NCI-H1436 treated with DMSO at 0.1 percent for 48 hours (cell line): ENCODE results near the gene GAS6.
"Not testable (repeated sequence)": the region's sequence is repeated elsewhere in the genome, so short reads cannot be mapped to it uniquely, and the experiment has no call there.

ENCODE experiments used
- DNase-seq: peaks from one replicate; lab custom pipeline; 2025; lab: John Stamatoyannopoulos, UW

GAS6 gene

GRCh38 chr13:113837560-113838355 is 26.1 kb downstream of the GAS6 start:
- DNase-seq = no peak

DNA sequence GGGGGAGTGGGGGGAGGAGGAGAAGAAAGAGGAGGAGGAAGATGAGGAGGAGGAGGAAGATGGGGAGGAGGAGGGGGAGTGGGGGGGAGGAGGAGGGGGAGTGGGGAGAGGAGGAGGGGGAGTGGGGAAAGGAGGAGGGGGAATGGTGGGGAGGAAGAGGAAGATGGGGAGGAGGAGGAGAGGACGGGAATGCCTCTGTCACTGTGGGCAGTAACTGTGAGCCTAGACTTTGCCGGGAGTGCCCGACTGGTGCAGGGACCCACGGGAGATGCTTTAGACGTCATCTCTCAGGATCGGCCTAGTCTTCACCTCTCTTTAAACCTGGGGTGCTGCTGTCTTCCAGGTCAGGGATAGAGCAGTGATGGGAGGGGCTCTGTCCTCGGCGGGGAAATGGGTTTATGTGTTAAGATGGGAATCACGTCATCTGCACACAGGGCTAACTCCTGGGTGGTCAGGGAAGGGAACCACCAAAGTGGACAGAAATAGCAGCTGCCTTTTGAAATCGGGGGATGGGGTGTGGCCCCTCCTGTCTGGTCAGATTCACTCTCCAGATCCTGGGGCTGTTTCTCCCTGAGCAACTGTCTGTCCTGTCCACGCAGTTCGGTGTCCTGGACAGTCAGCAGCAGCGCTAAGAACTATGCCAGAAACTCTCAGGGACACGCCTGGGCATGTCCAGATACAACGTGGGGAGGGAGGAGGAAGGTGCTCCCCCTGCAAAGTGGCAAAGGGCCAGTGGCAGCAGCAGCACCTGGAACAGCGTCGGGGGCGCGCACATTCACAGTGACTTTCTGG is 26.9 kb downstream of the GAS6 start:
- DNase-seq = no peak

DNA sequence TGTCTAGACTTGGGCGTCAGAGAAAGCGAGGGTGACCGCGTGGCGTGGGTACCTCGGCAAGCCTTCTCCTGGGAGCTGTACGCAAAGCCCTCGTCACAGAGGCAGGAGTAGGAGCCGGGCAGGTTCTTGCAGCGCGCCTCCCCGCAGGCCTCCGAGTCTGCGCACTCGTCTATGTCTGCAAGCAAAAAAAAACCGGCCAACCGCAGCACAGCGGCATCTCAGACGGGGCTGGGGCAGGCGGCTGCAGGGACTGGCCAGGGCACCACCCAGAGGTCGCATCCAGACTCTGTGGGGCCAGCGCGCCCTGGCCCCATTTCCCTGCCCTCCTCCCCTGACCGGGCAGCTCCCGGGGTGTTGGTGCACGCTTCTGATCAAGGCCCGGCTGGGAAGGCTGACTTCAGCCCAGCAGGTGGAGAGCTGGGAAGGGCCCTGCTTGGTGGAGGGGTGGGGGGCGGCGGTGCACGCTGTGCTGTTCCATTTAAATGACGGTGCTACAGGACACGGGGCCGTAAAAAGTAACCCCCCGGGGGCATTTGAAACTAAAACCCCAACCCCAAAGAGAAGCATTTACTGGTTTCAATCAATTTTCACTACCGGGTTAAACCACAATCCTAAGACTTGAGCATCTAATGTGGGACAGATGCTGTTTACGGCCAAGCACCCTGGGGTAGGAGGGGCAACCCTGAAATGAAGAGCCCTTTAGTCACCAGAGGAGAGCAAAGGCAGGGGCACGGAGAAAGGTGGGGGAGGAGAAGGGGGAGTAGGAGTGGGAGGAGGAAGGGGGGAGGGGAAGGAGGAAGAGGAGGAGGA is 28.2 kb downstream of the GAS6 start:
- no peak for DNase-seq

- DNase-seq = no peak
These were observed 29.2 kb downstream of the GAS6 start for GRCh38 chr13:113834496-113835200.

GRCh38 chr13:113834006-113834405 is 29.9 kb downstream of the GAS6 start:
- DNase-seq = not testable (repeated sequence)

GRCh38 chr13:113833111-113833830 is 30.6 kb downstream of the GAS6 start:
- DNase-seq = no peak

DNA sequence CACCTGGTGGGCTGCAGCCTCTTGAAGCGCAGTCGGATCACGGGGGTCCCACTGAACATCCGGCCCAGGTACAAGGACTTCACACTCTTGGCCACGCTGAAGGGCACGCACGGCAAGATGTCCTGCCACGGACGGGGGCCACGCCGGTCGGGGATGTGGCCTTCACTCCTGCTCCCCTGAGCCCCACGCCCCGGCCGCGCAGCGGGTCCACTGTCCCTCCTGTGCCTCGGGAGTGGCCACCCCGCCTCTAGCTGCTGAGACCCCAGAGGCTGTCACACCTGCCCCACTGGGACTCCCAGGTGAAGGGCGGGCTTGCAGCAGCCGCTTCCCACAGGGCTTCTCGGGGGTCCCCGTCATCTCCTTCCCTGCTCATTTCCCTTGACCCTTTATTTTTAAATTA is 31.2 kb downstream of the GAS6 start:
- DNase-seq = no peak

DNA sequence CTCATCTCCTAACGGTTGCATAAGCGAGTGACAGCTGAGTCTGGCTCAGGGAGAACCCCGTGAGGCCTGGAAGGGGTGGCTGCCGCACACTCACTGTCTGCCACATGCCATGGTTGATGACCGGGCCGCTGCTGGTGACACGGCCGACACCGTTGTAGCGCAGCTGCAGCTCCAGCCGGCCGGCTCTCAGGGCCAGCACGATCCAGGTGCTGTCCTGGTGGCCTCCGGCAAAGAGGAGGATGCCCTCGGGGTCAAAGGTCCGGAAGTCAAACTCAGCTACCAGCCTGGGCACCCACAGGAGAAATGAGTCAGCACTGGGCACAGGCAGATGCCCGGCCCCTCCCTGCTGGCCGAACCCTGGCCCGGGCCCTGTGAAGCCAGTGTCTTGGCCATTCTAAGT is 31.7 kb downstream of the GAS6 start:
- no peak for DNase-seq

DNA sequence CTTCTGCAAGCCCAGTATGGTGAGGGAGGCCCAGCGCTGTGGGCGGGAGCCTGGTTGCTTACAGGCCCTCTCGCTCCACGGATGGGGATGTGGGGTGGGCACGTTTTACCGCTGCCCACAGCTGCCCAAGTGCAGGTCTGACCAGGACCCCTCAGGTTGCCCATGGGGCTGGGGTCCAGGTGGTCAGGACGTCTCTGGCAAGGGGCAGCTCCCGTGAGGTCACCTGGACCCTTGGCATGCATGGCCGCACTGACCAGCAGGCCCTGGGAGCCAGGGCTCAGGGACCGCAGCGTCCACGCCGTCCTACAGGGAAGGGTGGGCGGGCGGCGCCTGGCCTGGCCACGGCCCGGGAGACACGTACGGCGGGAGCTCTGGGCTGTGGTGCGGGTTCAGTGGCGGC is 32.8 kb downstream of the GAS6 start:
- DNase-seq = no peak

DNA sequence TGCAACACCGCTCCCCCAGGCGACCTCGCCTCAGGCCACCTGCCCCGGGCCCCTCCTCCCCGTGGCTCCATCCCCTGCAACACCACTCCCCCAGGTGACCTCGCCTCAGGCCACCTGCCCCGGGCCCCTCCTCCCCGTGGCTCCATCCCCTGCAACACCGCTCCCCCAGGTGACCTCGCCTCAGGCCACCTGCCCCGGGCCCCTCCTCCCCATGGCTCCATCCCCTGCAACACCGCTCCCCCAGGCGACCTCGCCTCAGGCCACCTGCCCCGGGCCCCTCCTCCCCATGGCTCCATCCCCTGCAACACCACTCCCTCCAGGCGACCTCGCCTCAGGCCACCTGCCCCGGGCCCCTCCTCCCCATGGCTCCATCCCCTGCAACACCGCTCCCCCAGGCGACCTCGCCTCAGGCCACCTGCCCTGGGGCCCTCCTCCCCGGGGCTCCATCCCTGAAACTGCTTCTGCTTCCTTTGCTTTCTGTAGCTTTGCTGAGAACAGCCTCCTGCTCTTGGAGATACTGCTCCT is 33.4 kb downstream of the GAS6 start:
- not testable (repeated sequence) for DNase-seq

- DNase-seq = no peak
These were observed 35.5 kb downstream of the GAS6 start for GRCh38 chr13:113828282-113828825.

- DNase-seq = no peak
These were observed 36.9 kb downstream of the GAS6 start for GRCh38 chr13:113827021-113827420.

GRCh38 chr13:113826446-113826845 is 37.4 kb downstream of the GAS6 start:
- not testable (repeated sequence) for DNase-seq

DNA sequence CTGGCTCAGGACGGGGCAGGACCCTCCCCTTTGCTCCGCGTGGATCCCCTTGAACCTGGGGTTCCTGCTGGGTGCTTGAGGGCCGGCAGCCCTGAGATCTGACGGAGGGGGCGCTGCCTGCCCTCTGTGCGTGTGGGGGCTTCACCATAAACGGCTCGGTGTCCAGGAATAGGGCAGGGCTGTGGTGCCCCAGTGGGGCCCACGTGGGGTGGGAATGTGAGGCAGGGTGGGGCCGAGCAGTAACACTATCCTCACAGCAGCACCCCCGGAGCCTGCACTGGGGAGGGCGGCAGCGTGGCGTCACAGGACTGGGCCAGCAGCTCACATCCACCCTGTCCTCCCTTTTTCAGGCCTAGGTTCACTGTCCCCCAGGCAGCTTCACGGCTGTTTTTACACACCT is 38.0 kb downstream of the GAS6 start:
- no peak for DNase-seq

- no peak for DNase-seq
These were observed 40.1 kb downstream of the GAS6 start for GRCh38 chr13:113823771-113824170.

DNA sequence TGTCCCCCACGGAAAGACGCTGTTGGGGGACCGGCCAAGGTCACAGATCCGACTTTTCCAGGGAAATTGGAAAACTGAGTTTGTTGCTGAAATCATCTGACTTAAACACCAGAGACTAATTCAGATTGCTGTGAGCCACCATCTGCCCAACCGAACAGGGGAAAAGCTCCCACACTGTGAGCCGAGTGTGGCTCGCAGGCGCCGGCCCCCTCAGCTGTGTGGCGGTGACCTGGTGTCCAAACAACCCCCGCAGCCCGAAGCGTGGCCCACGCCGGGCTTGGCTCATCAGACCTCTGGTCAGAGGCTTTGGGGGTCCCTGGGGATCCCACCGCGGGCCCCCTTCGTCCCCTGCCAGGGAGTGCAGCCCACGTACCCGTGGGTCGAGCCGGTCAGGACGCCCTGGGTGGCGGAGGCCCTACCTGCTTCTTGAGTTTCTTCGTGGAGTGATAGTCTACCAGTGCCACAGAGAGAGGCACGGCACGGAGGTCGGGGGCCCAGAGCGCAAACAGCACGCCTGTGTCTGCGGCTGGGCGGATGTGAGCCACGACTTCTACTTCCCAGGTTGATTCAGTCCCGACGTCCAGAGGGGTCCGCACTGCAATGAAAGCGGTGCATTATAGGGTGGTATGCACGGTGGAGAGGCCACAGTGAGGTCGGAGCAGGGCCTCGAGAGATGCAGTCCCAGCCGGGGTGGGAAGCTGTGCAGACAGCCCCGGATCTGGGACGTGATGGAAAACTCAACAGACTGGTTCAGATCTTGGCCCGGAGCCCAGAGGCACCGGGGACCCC is 40.7 kb downstream of the GAS6 start:
- DNase-seq = no peak

DNA sequence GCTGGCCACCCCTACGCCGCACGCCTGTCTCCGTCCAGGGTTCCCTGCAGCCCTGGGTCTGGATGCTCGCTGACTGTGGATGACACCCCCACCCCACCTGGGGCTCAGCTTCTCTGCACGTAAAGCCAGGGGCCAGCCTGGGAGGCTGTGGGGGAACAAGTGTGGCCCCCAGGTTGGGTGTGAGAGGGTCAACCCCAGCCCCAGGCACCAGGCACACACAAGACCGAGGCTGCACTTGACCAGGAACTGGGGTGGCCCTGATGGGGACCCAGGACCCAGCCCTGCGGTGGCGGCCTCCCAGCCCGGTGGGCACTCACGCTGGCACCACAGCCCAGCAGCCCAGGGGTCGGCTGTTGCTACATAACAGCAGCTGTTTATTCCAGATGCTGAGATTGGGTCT is 41.6 kb downstream of the GAS6 start:
- DNase-seq = no peak

DNA sequence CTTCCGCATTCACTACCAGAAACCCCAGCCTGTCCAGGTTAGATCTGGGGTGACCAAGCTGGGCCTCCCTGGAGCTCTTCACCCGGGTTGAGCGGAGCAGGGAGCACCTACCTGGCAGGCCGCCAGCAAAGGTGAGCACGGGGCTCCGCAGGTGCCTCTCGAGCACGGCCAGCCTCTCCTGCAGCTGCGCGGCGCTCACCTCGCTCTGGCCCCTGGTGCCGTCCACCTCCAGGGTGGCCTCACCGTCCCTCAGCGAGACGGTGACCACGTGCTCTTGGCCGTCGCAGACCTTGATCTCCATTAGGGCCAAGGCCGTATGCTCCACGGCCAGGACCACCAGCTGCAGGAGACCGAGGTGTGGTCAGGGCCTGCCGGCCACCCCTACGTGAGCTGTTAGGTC is 42.0 kb downstream of the GAS6 start:
- no peak for DNase-seq

DNA sequence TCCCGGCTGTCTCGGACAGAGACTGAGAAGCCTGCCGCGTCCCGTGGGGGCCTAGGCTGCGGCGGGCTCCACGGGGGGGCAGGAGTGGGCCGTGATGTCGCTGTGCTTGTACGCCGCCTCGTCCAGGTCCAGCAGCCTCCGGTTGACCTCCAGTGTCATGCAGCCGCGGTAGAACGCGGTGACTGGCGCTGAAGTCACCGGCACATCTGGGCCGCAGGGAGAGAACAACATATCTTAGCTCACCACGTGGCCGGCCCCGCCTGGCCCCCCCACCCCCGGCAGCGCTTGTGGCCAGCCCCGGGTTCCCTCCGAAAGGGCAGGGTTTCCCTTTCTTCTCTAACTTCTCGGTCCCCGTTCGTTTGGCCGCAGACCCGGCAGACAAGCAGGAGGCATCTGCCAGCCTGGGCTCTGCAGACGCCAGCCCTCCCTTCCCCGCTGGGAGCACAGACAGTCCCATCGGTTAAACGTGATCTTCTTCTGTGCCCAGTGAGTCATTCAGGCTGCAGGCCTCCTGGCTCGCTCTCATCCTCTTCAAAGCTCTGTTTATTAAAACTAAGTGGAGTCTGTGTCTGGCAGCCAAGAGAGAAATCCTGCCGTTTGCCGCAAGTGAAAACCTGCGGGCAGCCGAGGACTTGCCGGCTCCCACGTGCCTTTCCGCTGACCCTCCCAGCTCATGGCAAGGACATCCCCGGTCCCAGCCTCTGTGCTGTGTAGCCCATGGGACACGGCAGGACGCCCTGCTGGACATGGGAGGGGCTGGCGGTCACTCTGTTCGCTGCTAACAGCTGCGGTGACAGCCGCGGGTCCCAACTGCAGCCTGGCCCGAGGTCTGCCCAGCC is 42.8 kb downstream of the GAS6 start:
- DNase-seq = no peak
